WTC11 (cell line): Measurements from ENCODE around the gene IRF2BPL. TPM values are rescaled to one million over a fixed set of nuclear protein-coding genes. Genes with fewer than 3 reads are reported as not detected.

ENCODE experiments used
- ATAC-seq: fragments of 200-7000 bp; cut with Tn5 transposase; 2 replicates; pipeline ENCODE4 v1.10.0; 2021; ENCODE audit warnings: mild to moderate bottlenecking, moderate library complexity
- CTCF ChIA-PET: fragments of 300-600 bp; sonication (Branson Sonifier 250); formaldehyde crosslinking; loops from one replicate; lab custom pipeline; 2021; ENCODE audit warnings: antibody characterized with exemption; lab: Charles Lee
- POLR2A ChIA-PET: fragments of 350-600 bp; sonication (Branson Sonifier 250); formaldehyde crosslinking; loops from one replicate; lab custom pipeline; 2021; ENCODE audit warnings: antibody characterized with exemption; lab: Charles Lee
- DNase-seq: peaks from one replicate; pipeline ENCODE4 v3.0.0; 2021; ENCODE audit warnings: low spot score
- H3K27ac Mint-ChIP-seq: 2 replicates; pipeline ENCODE4 v1.8.0; 2021; ENCODE audit warnings: mixed read lengths
- H3K27me3 Mint-ChIP-seq: 2 replicates; pipeline ENCODE4 v1.8.0; 2021; ENCODE audit warnings: low read depth, mild to moderate bottlenecking, moderate library complexity, mixed read lengths
- H3K36me3 Mint-ChIP-seq: 2 replicates; pipeline ENCODE4 v1.8.0; 2021; ENCODE audit warnings: mixed read lengths
- H3K4me1 Mint-ChIP-seq: 2 replicates; pipeline ENCODE4 v1.8.0; 2022; ENCODE audit warnings: mixed read lengths
- H3K4me3 Mint-ChIP-seq: 2 replicates; pipeline ENCODE4 v1.8.0; 2021; ENCODE audit warnings: mild to moderate bottlenecking, moderate library complexity, mixed read lengths
- H3K9me3 Mint-ChIP-seq: 2 replicates; pipeline ENCODE4 v1.8.0; 2021; ENCODE audit warnings: mixed read lengths
- ATF6 ChIP-seq: sonication (generic); formaldehyde crosslinking; IDR thresholded peaks from 2 replicates; pipeline ENCODE4 v1.8.1; 2023; ENCODE audit warnings: mild to moderate bottlenecking, missing genetic modification reagents
- CBFB ChIP-seq: sonication (generic); formaldehyde crosslinking; IDR thresholded peaks from 2 replicates; pipeline ENCODE4 v1.8.1; 2022; ENCODE audit warnings: mild to moderate bottlenecking, low read depth, missing genetic modification reagents
- E2F4 ChIP-seq: sonication (generic); formaldehyde crosslinking; IDR thresholded peaks from 2 replicates; pipeline ENCODE4 v1.8.1; 2022; ENCODE audit warnings: low read depth, mild to moderate bottlenecking, moderate library complexity, missing genetic modification reagents, borderline replicate concordance
- E2F5 ChIP-seq: sonication (generic); formaldehyde crosslinking; IDR thresholded peaks from 2 replicates; pipeline ENCODE4 v1.8.1; 2022; ENCODE audit warnings: mild to moderate bottlenecking, moderate library complexity, missing genetic modification reagents
- ERG ChIP-seq: fragments of 250-450 bp; sonication (Bioruptor Pico); IDR thresholded peaks from 2 replicates; pipeline ENCODE4 v1.8.0; 2021; ENCODE audit warnings: mild to moderate bottlenecking
- FOXK1 ChIP-seq: sonication (generic); formaldehyde crosslinking; IDR thresholded peaks from 2 replicates; pipeline ENCODE4 v1.8.0; 2022; ENCODE audit warnings: mild to moderate bottlenecking, moderate library complexity, missing genetic modification reagents
- FOXP4 ChIP-seq: sonication (generic); formaldehyde crosslinking; IDR thresholded peaks from 2 replicates; pipeline ENCODE4 v1.8.0; 2022; ENCODE audit warnings: mild to moderate bottlenecking, missing genetic modification reagents
- HMGXB4 ChIP-seq: sonication (generic); formaldehyde crosslinking; IDR thresholded peaks from 2 replicates; pipeline ENCODE4 v1.8.1; 2023; ENCODE audit warnings: mild to moderate bottlenecking, moderate library complexity, missing genetic modification reagents
- JUN ChIP-seq: sonication (generic); formaldehyde crosslinking; IDR thresholded peaks from 2 replicates; pipeline ENCODE4 v1.8.0; 2023; ENCODE audit warnings: mild to moderate bottlenecking, missing genetic modification reagents
- NFE2L1 ChIP-seq: sonication (generic); formaldehyde crosslinking; IDR thresholded peaks from 2 replicates; pipeline ENCODE4 v1.8.1; 2023; ENCODE audit warnings: missing genetic modification reagents
- NR3C1 ChIP-seq: sonication (generic); formaldehyde crosslinking; conservative IDR thresholded peaks from 2 replicates; pipeline ENCODE4 v1.8.1; 2023; ENCODE audit warnings: low read depth, mild to moderate bottlenecking, missing genetic modification reagents
- PREB ChIP-seq: sonication (generic); formaldehyde crosslinking; IDR thresholded peaks from 2 replicates; pipeline ENCODE4 v1.8.1; 2022; ENCODE audit warnings: mild to moderate bottlenecking, missing genetic modification reagents, moderate library complexity, borderline replicate concordance
- PRRX2 ChIP-seq: fragments of 250-450 bp; sonication (Bioruptor Pico); IDR thresholded peaks from 2 replicates; pipeline ENCODE4 v1.8.0; 2021; ENCODE audit warnings: mild to moderate bottlenecking
- RELA ChIP-seq: sonication (generic); formaldehyde crosslinking; IDR thresholded peaks from 2 replicates; pipeline ENCODE4 v1.8.1; 2022; ENCODE audit warnings: missing genetic modification reagents, mild to moderate bottlenecking, borderline replicate concordance
- SP1 ChIP-seq: sonication (generic); formaldehyde crosslinking; conservative IDR thresholded peaks from 2 replicates; pipeline ENCODE4 v1.8.1; 2022; ENCODE audit warnings: missing genetic modification reagents
- ZMAT4 ChIP-seq: fragments of 250-450 bp; sonication (Bioruptor Pico); IDR thresholded peaks from 2 replicates; pipeline ENCODE4 v1.9.0; 2021; ENCODE audit warnings: mild to moderate bottlenecking
- ZNF232 ChIP-seq: sonication (generic); formaldehyde crosslinking; IDR thresholded peaks from 2 replicates; pipeline ENCODE4 v1.8.0; 2022; ENCODE audit warnings: mild to moderate bottlenecking, missing genetic modification reagents
- ZNF425 ChIP-seq: fragments of 250-450 bp; sonication (Bioruptor Pico); conservative IDR thresholded peaks from 2 replicates; pipeline ENCODE4 v1.9.0; 2021; ENCODE audit warnings: mild to moderate bottlenecking
- total RNA-seq: library from RNA; stranded (reverse); gene quantifications from 3 replicates; pipeline ENCODE4 v1.2.3, GENCODE V29; 2021

Gene IRF2BPL
- total RNA-seq, 1 experiment from 2014 or later, result 126 TPM

GRCh38 chr14:77018785-77019184 is 9.7 kb downstream of the IRF2BPL start:
- no peak for DNase-seq
- H3K36me3 Mint-ChIP-seq, result no peaks in the 10 kb centered on the region
- POLR2A ChIA-PET, result interaction anchor here (0.7 kb wide), 1 partner anchor 45 kb away, joined by 3 read pairs; no protein-coding TSS in a partner anchor
- H3K4me1 Mint-ChIP-seq, result peaks cover 29% of the 10 kb centered on the region
- H3K4me3 Mint-ChIP-seq, result no peak overlapping the region
- TF ChIP-seq CBFB (CRISPR knock-in tag) (no peak), E2F4 (no peak), PREB (CRISPR knock-in tag) (no peak), FOXP4 (CRISPR knock-in tag) (no peak), NFE2L1 (CRISPR knock-in tag) (no peak), JUN (CRISPR knock-in tag) (no peak), HMGXB4 (CRISPR knock-in tag) (no peak), RELA (CRISPR knock-in tag) (no peak), PRRX2 (CRISPR knock-in tag) (no peak), ERG (no peak), ZNF232 (no peak), SP1 (CRISPR knock-in tag) (no peak)
- H3K27me3 Mint-ChIP-seq, result no peaks in the 10 kb centered on the region
- no peak for ATAC-seq
- no peaks in the 10 kb centered on the region for H3K9me3 Mint-ChIP-seq
- CTCF ChIA-PET, result interaction anchor here (1.0 kb wide), 1 partner anchor 105 kb away, joined by 3 read pairs; no protein-coding TSS in a partner anchor
- H3K27ac Mint-ChIP-seq, result no peak overlapping the region; the same call in 1 of the 2 replicates

- Mint-ChIP-seq H3K27ac (no peak overlapping the region), H3K9me3 (no peaks in the 10 kb centered on the region), H3K27me3 (no peaks in the 10 kb centered on the region), H3K4me3 (no peak overlapping the region), H3K4me1 (peaks cover 21% of the 10 kb centered on the region), H3K36me3 (no peaks in the 10 kb centered on the region)
- ChIA-PET CTCF (interaction anchor here (0.9 to 2.7 kb wide), 3 partner anchors 56 to 142 kb away, joined by 4 to 10 read pairs (median 6); no protein-coding TSS in a partner anchor), POLR2A (interaction anchor here (1.7 kb wide), 1 partner anchor 75 kb away, joined by 4 read pairs; no protein-coding TSS in a partner anchor)
- no peak for DNase-seq
- ATAC-seq, result no peak
- TF ChIP-seq FOXK1 (CRISPR knock-in tag) (no peak), NR3C1 (CRISPR knock-in tag) (no peak), E2F5 (no peak), ZNF425 (CRISPR knock-in tag) (no peak), ZMAT4 (CRISPR knock-in tag) (no peak), ATF6 (no peak)
These were observed 10.8 kb downstream of the IRF2BPL start for GRCh38 chr14:77017666-77018065.
